Measurements from ENCODE around the gene PARD3.
A peak's percentile ranks its signal among the peaks of the same experiment; 100 is the strongest.
"Not testable (repeated sequence)": the region's sequence is repeated elsewhere in the genome, so short reads cannot be mapped to it uniquely, and the experiment has no call there.

PARD3 gene

DNA sequence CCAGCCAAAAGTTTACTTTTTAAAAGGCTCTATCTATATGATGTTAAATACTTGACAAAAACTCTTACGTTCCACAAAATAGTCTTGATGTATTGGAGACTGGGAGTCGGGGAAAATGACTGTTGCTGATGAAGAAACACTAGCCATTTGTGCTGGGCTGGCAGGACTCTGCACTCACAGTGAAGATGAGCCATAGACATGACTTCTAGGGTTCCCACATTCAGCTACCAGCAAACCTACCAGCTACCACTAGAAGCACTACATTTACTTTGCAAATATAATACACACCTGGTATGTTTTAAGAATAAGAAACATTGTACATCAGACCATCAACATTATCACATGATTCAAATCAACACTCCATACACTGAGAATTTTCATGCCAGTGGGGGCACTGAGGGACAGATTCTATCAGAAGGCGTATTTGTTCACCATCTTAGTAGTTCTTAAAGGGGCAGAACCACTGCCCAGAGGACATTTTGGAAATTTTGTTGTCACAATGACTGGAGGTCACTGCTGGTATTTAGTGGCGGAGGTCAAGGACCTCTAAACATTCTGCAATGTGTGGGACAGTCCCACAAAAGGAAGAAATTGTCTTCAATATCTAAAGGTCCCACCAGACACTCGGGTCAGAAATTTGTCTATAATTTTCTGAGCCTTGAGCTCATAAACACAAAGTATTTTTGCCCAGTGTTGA lies 52.3 kb downstream of the PARD3 start:
- DNase-seq, result no peak

DNA sequence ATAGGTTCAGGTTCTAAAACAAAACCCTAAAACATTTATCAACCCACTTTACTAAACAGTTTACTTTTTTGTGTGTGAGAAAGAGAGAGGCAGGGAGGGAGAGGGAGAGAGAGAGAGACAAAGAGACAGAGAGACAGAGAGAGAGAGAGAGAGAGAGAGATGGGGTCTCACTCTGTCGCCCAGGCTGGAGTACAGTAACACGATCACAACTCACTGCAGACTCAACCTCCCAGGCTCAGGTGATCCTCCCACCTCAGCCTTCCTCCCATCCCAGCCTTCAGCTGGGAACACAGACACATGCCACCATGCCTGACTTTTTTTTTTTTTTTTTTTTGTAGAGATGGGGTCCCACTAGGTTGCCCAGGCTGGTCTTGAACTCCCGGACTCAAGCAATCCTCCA lies 52.9 kb downstream of the PARD3 start:
- DNase-seq, result no peak

GRCh38 chr10:34761453-34761852 lies 53.6 kb downstream of the PARD3 start:
- DNase-seq, result no peak

GRCh38 chr10:34760606-34761005 lies 54.5 kb downstream of the PARD3 start:
- peak; percentile 47 for DNase-seq

- DNase-seq, result no peak
Observed at GRCh38 chr10:34759837-34760215, 55.3 kb downstream of the PARD3 start.

DNA sequence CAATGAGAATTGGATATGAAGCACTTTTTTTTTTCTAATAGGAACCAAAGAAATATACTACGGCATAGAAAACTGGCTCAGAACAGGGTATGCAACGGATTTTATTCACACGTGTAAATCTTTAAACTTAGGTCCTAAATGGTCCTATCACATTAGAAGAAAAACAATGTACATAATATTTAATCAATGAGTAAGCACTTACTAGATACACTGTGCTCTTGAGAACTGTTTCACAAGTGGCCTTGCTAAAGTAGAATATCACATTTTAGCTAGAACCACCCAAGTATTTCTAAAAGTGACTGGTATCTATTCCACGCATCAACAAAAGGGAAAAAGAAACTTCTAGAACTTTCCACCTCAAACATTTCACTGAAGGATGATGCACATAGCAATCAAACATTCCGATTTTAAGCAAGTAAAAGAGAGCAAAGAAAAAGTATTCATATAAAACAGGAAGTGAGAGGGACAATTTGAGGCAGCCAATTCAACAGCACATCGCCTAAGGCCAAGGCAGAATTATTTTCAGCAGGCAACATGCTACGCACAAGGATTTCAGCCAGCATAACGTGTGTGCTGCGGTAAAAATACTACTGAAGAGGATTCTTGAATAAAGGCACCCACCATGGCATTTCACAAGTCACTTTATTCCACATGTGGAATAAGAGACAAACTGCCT lies 55.8 kb downstream of the PARD3 start:
- DNase-seq, result no peak

DNA sequence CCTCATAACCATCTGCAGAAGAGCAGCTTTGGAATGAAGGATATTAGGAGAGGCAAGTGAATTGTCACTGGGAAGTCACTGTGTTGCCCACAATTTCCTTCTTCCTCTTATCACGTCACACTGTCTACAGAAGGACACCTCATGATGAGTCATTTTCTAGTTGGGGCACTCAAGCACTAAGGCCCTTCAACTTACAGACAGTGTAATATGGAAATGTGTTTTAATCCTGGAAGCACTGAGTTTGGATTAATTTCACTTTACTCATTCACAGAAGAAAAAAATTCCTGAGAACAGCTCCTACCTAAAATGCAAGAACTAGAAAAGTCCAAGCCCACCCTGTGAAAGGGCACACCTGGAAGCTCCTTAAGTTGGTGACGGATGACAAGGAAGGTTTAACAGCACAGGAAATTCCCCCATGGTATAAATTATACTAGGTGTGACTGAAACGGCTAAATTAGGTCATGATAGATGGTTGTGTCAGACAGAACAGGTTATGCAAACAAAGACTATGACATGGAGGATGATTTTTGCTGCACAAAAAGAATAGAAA lies 56.6 kb downstream of the PARD3 start:
- no peak for DNase-seq

GRCh38 chr10:34757933-34758332 lies 57.2 kb downstream of the PARD3 start:
- no peak for DNase-seq

- not testable (repeated sequence) for DNase-seq
Observed at GRCh38 chr10:34757181-34757580, 57.9 kb downstream of the PARD3 start.

DNA sequence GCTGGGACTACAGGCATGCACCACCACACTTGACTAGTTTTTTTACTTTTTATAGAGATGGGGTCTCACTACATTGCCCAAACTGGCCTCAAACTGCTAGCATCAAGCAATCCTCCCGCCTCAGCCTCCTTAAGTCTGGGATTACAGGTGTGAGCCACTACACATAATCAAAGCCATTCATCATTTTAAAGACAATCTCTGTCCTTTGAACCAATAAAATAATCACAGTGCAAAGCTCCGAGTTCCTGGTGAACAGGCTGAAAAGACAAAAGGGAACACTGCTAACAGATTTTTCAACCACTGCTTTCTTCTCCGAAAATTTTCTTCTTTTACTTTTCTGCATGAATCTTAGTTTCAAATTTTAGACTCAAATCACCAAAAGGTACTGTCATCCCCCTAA lies 58.5 kb downstream of the PARD3 start:
- DNase-seq, result no peak

- no peak for DNase-seq
Observed at GRCh38 chr10:34753014-34753757, 61.9 kb downstream of the PARD3 start.

- DNase-seq, result no peak
Observed at GRCh38 chr10:34751272-34751671, 63.8 kb downstream of the PARD3 start.

DNA sequence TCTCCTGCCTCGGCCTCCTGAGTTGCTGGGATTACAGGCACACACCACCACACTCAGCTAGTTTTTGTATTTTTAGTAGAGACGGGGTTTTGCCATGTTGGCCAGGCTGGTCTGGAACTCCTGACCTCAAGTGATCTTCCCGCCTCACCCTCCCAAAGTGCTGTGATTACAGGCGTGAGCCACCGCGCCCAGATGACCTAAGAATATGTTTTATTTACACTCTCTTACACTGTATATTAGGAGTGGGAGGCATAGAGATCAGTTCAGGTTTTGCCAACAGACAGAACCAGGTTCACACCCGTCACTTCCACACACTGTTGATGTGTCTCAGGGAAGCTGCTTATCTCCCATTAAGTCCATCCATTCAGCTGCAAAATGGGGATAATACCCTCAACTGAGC lies 64.3 kb downstream of the PARD3 start:
- not testable (repeated sequence) for DNase-seq

GRCh38 chr10:34748767-34749166 lies 66.3 kb downstream of the PARD3 start:
- DNase-seq, result no peak

GRCh38 chr10:34748357-34748756 lies 66.7 kb downstream of the PARD3 start:
- DNase-seq, result no peak

GRCh38 chr10:34746094-34746493 lies 69.0 kb downstream of the PARD3 start:
- DNase-seq, result no peak

- DNase-seq, result no peak
Observed at GRCh38 chr10:34745244-34745643, 69.9 kb downstream of the PARD3 start.

DNA sequence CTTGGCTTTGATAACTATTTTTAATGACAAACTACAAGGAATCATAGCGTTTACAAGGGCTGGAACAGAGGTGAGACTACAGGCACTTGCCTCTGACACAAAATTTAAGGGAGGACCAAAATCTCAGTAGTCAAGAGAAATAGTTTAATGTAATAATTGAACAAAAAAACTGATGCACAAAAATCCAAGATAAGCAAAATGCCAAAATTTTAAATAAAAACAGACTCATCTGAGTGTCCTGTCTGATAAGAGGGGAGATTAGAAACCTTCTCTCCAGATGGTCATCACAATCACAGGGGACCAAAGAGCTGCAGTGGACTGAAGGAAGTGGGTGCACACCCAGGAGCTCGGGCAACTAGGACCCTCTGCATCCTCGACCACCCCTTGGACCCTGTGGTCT lies 70.5 kb downstream of the PARD3 start:
- no peak for DNase-seq

DNA sequence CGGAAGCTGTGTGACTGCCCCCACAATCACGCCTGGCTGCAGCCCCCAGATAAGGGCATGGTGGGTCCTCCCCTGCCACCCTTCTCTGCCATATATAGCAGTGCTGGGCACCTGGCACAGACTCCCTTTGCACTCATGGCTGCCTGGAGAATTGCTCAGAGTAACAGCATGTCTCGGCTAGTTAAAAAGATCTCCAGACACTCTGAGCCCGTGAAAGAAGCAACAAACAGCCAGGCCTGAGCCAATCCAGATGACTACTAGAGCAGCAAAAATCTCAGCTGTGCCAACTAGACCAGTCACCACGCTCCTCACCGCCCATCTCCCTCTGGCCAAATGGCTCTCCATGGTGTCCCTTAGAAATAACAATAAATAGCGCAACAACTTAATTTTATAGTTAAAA lies 71.3 kb downstream of the PARD3 start:
- DNase-seq, result no peak

DNA sequence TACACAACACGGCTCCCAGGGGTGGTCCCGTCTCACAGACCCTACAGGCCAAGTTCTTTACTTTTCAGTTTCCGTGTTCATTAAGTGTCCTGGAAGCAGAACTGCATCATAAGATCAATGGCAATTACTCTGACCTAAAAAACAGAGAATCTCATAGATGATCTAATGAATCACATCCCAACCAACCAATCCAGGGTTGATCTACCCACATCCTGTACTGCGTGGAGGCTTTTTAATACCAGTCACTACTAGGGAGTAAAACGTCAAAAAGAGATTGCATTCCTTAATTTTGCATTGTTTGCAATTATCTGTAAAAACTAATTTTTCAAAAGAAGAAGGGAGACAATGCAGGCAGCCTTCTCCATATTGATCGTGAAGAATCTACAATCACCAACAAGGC lies 72.6 kb downstream of the PARD3 start:
- no peak for DNase-seq

DNA sequence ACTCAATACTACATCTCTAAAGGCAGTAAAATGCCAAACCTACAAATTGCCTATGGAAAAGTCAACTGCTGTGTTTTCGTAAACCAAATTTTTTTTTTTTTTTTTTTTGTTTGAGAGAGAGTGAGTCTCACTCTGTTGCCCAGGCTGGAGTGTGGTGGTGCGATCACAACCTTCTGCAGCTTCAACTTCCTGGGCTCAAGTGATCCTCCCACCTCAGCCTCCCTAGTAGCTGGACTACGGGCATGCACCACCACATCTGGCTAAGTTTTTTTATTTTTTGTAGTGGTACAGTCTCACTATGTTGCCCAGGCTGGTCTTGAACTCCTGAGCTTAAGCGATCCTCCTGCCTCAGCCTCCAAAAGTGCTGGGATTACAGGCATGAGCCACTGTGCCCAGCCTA lies 74.0 kb downstream of the PARD3 start:
- not testable (repeated sequence) for DNase-seq

GRCh38 chr10:34740321-34740720 lies 74.8 kb downstream of the PARD3 start:
- DNase-seq, result peak; percentile 34

DNA sequence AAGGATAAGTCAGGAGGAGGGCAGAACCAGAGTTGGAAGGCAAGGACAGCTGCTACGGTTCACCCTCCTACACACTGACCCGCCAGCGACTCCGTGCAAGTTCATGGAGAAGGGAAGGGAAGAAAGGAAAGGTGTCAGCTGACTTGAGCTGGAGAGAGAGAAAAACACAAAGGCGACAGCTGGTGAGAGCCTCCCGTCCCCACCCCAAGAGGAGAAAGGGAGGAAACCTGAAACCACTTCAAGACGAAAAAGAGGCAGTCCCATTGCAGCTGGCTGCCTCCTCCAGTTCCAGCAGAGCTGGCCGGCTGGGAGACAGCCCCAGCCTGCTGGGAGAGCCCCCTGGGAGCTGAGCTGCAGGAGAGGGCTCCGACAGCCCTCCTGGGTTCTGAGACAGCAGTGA lies 75.2 kb downstream of the PARD3 start:
- peak; percentile 86 for DNase-seq

- DNase-seq, result no peak
Observed at GRCh38 chr10:34737772-34738169, 77.3 kb downstream of the PARD3 start.

All from NCI-H510A treated with DMSO at 0.1 percent for 48 hours (cell line).